ENCODE results near the gene WDR37.

Gene WDR37

GRCh38 chr10:1130226-1130625 is 74.0 kb downstream of the WDR37 start:
- Histone ChIP-seq H3K4me1 (ENCODE audit: control insufficient read depth in 1 of 2, insufficient read depth in 2 of 2, low read length in 2 of 2) (no peaks in the 10 kb centered on the region), H3K27me3 (ENCODE audit: control insufficient read depth in 1 of 2, insufficient read depth in 2 of 2, low read length in 2 of 2) (no peaks in the 10 kb centered on the region), H3K4me3 (ENCODE audit: low read depth in 1 of 2, low read length in 2 of 2) (no peak overlapping the region), H3K9ac (ENCODE audit: low read depth in 1 of 2, low read length in 2 of 2) (no peak overlapping the region), H3K36me3 (ENCODE audit: control insufficient read depth in 1 of 2, insufficient read depth in 2 of 2, low read length in 2 of 2) (peaks cover 31 to 52% of the 10 kb centered on the region in 2 donors), H3K27ac (ENCODE audit: low read depth, low read length) (no peak overlapping the region), H3K9me3 (ENCODE audit: control insufficient read depth in 1 of 2, low read length in 2 of 2) (no peaks in the 10 kb centered on the region)

GRCh38 chr10:1130995-1131790 is 75.0 kb downstream of the WDR37 start:
- no peak overlapping the region for H3K9ac ChIP-seq (ENCODE audit: low read depth in 1 of 2, low read length in 2 of 2)
- peaks cover 31 to 45% of the 10 kb centered on the region in 2 donors for H3K36me3 ChIP-seq (ENCODE audit: control insufficient read depth in 1 of 2, insufficient read depth in 2 of 2, low read length in 2 of 2)
- H3K9me3 ChIP-seq (ENCODE audit: control insufficient read depth in 1 of 2, low read length in 2 of 2), result no peaks in the 10 kb centered on the region
- no peaks in the 10 kb centered on the region for H3K27me3 ChIP-seq (ENCODE audit: control insufficient read depth in 1 of 2, insufficient read depth in 2 of 2, low read length in 2 of 2)
- no peak overlapping the region for H3K27ac ChIP-seq (ENCODE audit: low read depth, low read length)
- no peaks in the 10 kb centered on the region for H3K4me1 ChIP-seq (ENCODE audit: control insufficient read depth in 1 of 2, insufficient read depth in 2 of 2, low read length in 2 of 2)
- no peak overlapping the region for H3K4me3 ChIP-seq (ENCODE audit: low read depth in 1 of 2, low read length in 2 of 2)

GRCh38 chr10:1132584-1132983 is 76.4 kb downstream of the WDR37 start:
- H3K27ac ChIP-seq (ENCODE audit: low read depth, low read length), result no peak overlapping the region
- H3K9ac ChIP-seq (ENCODE audit: low read depth in 1 of 2, low read length in 2 of 2), result no peak overlapping the region
- peaks cover 23 to 36% of the 10 kb centered on the region in 2 donors for H3K36me3 ChIP-seq (ENCODE audit: control insufficient read depth in 1 of 2, insufficient read depth in 2 of 2, low read length in 2 of 2)
- H3K9me3 ChIP-seq (ENCODE audit: control insufficient read depth in 1 of 2, low read length in 2 of 2), result no peaks in the 10 kb centered on the region
- H3K4me1 ChIP-seq (ENCODE audit: control insufficient read depth in 1 of 2, insufficient read depth in 2 of 2, low read length in 2 of 2), result no peaks in the 10 kb centered on the region
- H3K27me3 ChIP-seq (ENCODE audit: control insufficient read depth in 1 of 2, insufficient read depth in 2 of 2, low read length in 2 of 2), result no peaks in the 10 kb centered on the region
- H3K4me3 ChIP-seq (ENCODE audit: low read depth in 1 of 2, low read length in 2 of 2), result no peak overlapping the region

GRCh38 chr10:1133495-1134045 is 77.4 kb downstream of the WDR37 start:
- Histone ChIP-seq H3K27ac (ENCODE audit: low read depth, low read length) (no peak overlapping the region), H3K9ac (ENCODE audit: low read depth in 1 of 2, low read length in 2 of 2) (no peak overlapping the region), H3K4me1 (ENCODE audit: control insufficient read depth in 1 of 2, insufficient read depth in 2 of 2, low read length in 2 of 2) (no peaks in the 10 kb centered on the region), H3K4me3 (ENCODE audit: low read depth in 1 of 2, low read length in 2 of 2) (no peak overlapping the region), H3K36me3 (ENCODE audit: control insufficient read depth in 1 of 2, insufficient read depth in 2 of 2, low read length in 2 of 2) (peaks cover 23 to 33% of the 10 kb centered on the region in 2 donors), H3K9me3 (ENCODE audit: control insufficient read depth in 1 of 2, low read length in 2 of 2) (peaks cover 4 to 5% of the 10 kb centered on the region in 2 donors), H3K27me3 (ENCODE audit: control insufficient read depth in 1 of 2, insufficient read depth in 2 of 2, low read length in 2 of 2) (no peaks in the 10 kb centered on the region)

GRCh38 chr10:1134156-1134555 is 78.0 kb downstream of the WDR37 start:
- Histone ChIP-seq H3K27ac (ENCODE audit: low read depth, low read length) (no peak overlapping the region), H3K36me3 (ENCODE audit: control insufficient read depth in 1 of 2, insufficient read depth in 2 of 2, low read length in 2 of 2) (peaks cover 20 to 27% of the 10 kb centered on the region in 2 donors), H3K27me3 (ENCODE audit: control insufficient read depth in 1 of 2, insufficient read depth in 2 of 2, low read length in 2 of 2) (no peaks in the 10 kb centered on the region), H3K9me3 (ENCODE audit: control insufficient read depth in 1 of 2, low read length in 2 of 2) (peaks cover 4 to 6% of the 10 kb centered on the region in 2 donors), H3K4me3 (ENCODE audit: low read depth in 1 of 2, low read length in 2 of 2) (no peak overlapping the region), H3K9ac (ENCODE audit: low read depth in 1 of 2, low read length in 2 of 2) (no peak overlapping the region), H3K4me1 (ENCODE audit: control insufficient read depth in 1 of 2, insufficient read depth in 2 of 2, low read length in 2 of 2) (no peaks in the 10 kb centered on the region)

GRCh38 chr10:1136268-1136667 is 80.1 kb downstream of the WDR37 start:
- no peaks in the 10 kb centered on the region for H3K4me1 ChIP-seq (ENCODE audit: control insufficient read depth in 1 of 2, insufficient read depth in 2 of 2, low read length in 2 of 2)
- H3K27me3 ChIP-seq (ENCODE audit: control insufficient read depth in 1 of 2, insufficient read depth in 2 of 2, low read length in 2 of 2), result no peaks in the 10 kb centered on the region
- H3K9me3 ChIP-seq (ENCODE audit: control insufficient read depth in 1 of 2, low read length in 2 of 2), result peaks cover 4 to 6% of the 10 kb centered on the region in 2 donors
- peaks cover 2 to 8% of the 10 kb centered on the region in 2 donors for H3K36me3 ChIP-seq (ENCODE audit: control insufficient read depth in 1 of 2, insufficient read depth in 2 of 2, low read length in 2 of 2)
- H3K27ac ChIP-seq (ENCODE audit: low read depth, low read length), result no peak overlapping the region
- no peak overlapping the region for H3K4me3 ChIP-seq (ENCODE audit: low read depth in 1 of 2, low read length in 2 of 2)
- H3K9ac ChIP-seq (ENCODE audit: low read depth in 1 of 2, low read length in 2 of 2), result no peak overlapping the region

GRCh38 chr10:1137499-1138163 is 81.4 kb downstream of the WDR37 start:
- H3K4me1 ChIP-seq (ENCODE audit: control insufficient read depth in 1 of 2, insufficient read depth in 2 of 2, low read length in 2 of 2), result no peaks in the 10 kb centered on the region
- no peaks in the 10 kb centered on the region for H3K27me3 ChIP-seq (ENCODE audit: control insufficient read depth in 1 of 2, insufficient read depth in 2 of 2, low read length in 2 of 2)
- H3K4me3 ChIP-seq (ENCODE audit: low read depth in 1 of 2, low read length in 2 of 2), result no peak overlapping the region
- H3K9me3 ChIP-seq (ENCODE audit: control insufficient read depth in 1 of 2, low read length in 2 of 2), result peaks cover 4 to 6% of the 10 kb centered on the region in 2 donors
- no peak overlapping the region for H3K27ac ChIP-seq (ENCODE audit: low read depth, low read length)
- H3K36me3 ChIP-seq (ENCODE audit: control insufficient read depth in 1 of 2, insufficient read depth in 2 of 2, low read length in 2 of 2), result no peaks in the 10 kb centered on the region
- no peak overlapping the region for H3K9ac ChIP-seq (ENCODE audit: low read depth in 1 of 2, low read length in 2 of 2)

- no peak overlapping the region for H3K4me3 ChIP-seq (ENCODE audit: low read depth in 1 of 2, low read length in 2 of 2)
Measured at GRCh38 chr10:1138529-1138928, 82.3 kb downstream of the WDR37 start.

GRCh38 chr10:1141261-1141660 is 85.1 kb downstream of the WDR37 start:
- Histone ChIP-seq H3K4me3 (ENCODE audit: low read depth in 1 of 2, low read length in 2 of 2) (no peak overlapping the region), H3K36me3 (ENCODE audit: control insufficient read depth in 1 of 2, insufficient read depth in 2 of 2, low read length in 2 of 2) (no peaks in the 10 kb centered on the region), H3K9me3 (ENCODE audit: control insufficient read depth in 1 of 2, low read length in 2 of 2) (peaks cover 6 to 17% of the 10 kb centered on the region in 2 donors), H3K4me1 (ENCODE audit: control insufficient read depth in 1 of 2, insufficient read depth in 2 of 2, low read length in 2 of 2) (no peaks in the 10 kb centered on the region), H3K27me3 (ENCODE audit: control insufficient read depth in 1 of 2, insufficient read depth in 2 of 2, low read length in 2 of 2) (no peaks in the 10 kb centered on the region), H3K27ac (ENCODE audit: low read depth, low read length) (no peak overlapping the region), H3K9ac (ENCODE audit: low read depth in 1 of 2, low read length in 2 of 2) (no peak overlapping the region)

More at GRCh38 chr10:1138529-1138928, 82.3 kb downstream of the WDR37 start:
- H3K36me3 ChIP-seq (ENCODE audit: control insufficient read depth in 1 of 2, insufficient read depth in 2 of 2, low read length in 2 of 2), result no peaks in the 10 kb centered on the region
- peaks cover 4 to 6% of the 10 kb centered on the region in 2 donors for H3K9me3 ChIP-seq (ENCODE audit: control insufficient read depth in 1 of 2, low read length in 2 of 2)
- H3K27me3 ChIP-seq (ENCODE audit: control insufficient read depth in 1 of 2, insufficient read depth in 2 of 2, low read length in 2 of 2), result no peaks in the 10 kb centered on the region
- no peak overlapping the region for H3K9ac ChIP-seq (ENCODE audit: low read depth in 1 of 2, low read length in 2 of 2)
- H3K4me1 ChIP-seq (ENCODE audit: control insufficient read depth in 1 of 2, insufficient read depth in 2 of 2, low read length in 2 of 2), result no peaks in the 10 kb centered on the region
- H3K27ac ChIP-seq (ENCODE audit: low read depth, low read length), result no peak overlapping the region

- Histone ChIP-seq H3K4me1 (ENCODE audit: control insufficient read depth in 1 of 2, insufficient read depth in 2 of 2, low read length in 2 of 2) (no peaks in the 10 kb centered on the region), H3K36me3 (ENCODE audit: control insufficient read depth in 1 of 2, insufficient read depth in 2 of 2, low read length in 2 of 2) (no peaks in the 10 kb centered on the region), H3K9me3 (ENCODE audit: control insufficient read depth in 1 of 2, low read length in 2 of 2) (peaks cover 7 to 17% of the 10 kb centered on the region in 2 donors), H3K9ac (ENCODE audit: low read depth in 1 of 2, low read length in 2 of 2) (no peak overlapping the region), H3K4me3 (ENCODE audit: low read depth in 1 of 2, low read length in 2 of 2) (no peak overlapping the region), H3K27me3 (ENCODE audit: control insufficient read depth in 1 of 2, insufficient read depth in 2 of 2, low read length in 2 of 2) (no peaks in the 10 kb centered on the region), H3K27ac (ENCODE audit: low read depth, low read length) (no peak overlapping the region)
Measured at GRCh38 chr10:1141701-1142100, 85.5 kb downstream of the WDR37 start.

All from duodenal mucosa (tissue), 2 donors.